ENCODE measurements around the gene MECR. TPM values are rescaled to one million over a fixed set of nuclear protein-coding genes. Genes with fewer than 3 reads are reported as not detected.

MECR gene
- polyA plus RNA-seq (2013, experiment 1 of 2; ENCODE audit: insufficient read length): 22.5 TPM
- 21.9 TPM for polyA plus RNA-seq (2013, experiment 2 of 2; ENCODE audit: insufficient read length)

DNA sequence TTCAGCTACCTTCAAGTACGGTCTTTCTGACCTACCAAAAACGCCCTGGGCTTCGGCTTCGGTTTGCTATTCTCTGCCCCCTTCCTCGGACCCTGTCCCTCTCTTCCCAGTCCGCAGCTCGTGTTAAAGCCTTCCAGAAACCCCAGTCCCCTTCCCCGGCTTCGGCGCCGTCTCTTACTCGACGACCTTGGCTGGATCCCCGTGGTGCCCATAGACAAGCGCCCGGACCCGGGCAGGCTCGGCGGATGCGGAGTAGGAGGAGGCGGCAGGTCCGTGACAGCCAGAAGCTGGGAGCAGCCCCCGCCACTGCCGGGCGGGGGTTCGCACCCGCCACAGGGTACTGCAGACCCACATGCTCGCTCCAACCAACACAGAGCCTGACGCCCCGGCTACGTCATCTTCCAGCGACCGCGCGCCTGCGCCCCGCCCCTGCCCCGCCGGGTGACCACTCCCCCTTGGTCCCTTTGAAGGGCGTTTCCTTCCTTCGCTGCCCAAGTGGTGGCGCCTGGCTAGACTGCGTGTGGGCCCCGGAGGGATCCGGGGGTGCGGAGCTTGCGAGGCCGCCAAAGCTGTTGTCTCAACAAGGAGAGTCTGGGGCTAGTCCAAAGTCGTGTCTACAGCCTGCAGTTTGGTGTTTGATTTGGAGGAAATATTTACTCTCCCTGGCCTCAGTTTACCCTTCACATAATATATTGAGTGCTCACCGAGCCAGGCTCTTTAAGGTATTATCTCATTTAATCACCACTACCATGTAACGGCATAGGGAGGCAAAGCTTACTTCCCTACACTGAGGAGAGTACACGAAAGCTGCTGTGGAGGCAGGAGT is at the start of gene MECR:
Gene MECR, minus strand, starts transcription at position 382 of the 826 bp plus-strand sequence. Its CDS starts 28 bp downstream, at position 354.
- DNase-seq: peak; percentile 90

GRCh38 chr1:29279951-29280391 is 49.2 kb upstream of the MECR start:
- DNase-seq: no peak

GRCh38 chr1:29279406-29279805 is 48.7 kb upstream of the MECR start:
- DNase-seq: no peak

- DNase-seq: no peak
These were observed 47.4 kb upstream of the MECR start for GRCh38 chr1:29278124-29278523.

DNA sequence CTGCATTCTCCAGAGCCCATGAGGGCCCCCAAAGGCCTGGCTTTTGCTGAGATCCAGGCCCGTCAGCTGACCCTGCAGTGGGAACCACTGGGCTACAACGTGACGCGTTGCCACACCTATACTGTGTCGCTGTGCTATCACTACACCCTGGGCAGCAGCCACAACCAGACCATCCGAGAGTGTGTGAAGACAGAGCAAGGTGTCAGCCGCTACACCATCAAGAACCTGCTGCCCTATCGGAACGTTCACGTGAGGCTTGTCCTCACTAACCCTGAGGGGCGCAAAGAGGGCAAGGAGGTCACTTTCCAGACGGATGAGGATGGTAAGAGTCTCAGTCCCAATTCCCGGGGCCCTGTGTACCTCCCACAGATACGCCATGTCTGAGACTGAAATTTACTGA is 44.7 kb upstream of the MECR start:
- no peak for DNase-seq

GRCh38 chr1:29272147-29272907 is 41.6 kb upstream of the MECR start:
- no peak for DNase-seq

DNA sequence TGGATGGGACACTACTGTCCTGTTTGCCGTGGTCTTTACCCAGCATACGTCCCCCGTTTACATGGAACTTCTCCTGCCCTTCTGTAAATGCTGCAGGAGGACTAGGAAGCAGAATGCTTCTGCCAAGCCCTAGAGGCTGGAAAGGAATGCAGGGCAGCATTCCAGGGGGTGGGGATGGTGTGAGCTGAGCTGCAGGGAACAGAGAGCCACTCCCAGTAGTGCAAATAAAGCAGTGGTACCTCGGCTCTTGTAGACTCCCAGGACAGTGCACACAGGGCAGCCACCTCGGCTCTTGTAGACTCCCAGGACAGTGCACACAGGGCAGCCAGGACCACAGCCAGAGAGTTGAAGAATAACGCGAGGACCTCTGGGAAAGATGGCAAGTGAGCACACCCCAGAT is 41.0 kb upstream of the MECR start:
- peak; percentile 86 for DNase-seq

DNA sequence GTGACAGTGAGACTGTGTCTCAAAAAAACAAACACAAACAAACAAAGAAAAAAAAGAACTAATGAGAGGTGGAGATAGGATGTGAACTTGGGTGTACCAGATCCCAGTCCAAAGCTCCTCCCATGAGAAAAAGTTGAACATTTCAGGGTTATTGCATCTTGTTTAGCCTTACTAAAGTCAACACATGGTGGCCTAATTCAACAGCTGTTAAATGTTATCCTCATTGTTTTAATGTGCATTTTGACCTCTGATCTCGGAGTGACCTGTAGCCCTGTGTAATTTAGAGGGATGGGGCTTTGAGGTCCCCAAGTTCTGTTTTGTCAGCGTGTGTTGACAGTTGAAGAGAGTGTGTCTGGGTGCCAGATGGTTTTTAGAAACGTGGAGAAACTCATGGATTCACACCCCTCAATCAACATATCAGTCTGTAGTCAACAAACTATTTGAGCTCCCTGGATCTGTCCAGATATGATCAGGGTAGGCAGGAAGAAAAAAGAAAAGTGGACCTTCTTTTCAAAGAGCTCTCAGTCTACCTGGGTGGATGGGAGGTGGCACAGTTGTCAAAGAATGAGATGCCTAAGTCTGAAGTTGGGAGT is 40.3 kb upstream of the MECR start:
- no peak for DNase-seq

- DNase-seq: no peak
These were observed 38.6 kb upstream of the MECR start for GRCh38 chr1:29269382-29269781.

DNA sequence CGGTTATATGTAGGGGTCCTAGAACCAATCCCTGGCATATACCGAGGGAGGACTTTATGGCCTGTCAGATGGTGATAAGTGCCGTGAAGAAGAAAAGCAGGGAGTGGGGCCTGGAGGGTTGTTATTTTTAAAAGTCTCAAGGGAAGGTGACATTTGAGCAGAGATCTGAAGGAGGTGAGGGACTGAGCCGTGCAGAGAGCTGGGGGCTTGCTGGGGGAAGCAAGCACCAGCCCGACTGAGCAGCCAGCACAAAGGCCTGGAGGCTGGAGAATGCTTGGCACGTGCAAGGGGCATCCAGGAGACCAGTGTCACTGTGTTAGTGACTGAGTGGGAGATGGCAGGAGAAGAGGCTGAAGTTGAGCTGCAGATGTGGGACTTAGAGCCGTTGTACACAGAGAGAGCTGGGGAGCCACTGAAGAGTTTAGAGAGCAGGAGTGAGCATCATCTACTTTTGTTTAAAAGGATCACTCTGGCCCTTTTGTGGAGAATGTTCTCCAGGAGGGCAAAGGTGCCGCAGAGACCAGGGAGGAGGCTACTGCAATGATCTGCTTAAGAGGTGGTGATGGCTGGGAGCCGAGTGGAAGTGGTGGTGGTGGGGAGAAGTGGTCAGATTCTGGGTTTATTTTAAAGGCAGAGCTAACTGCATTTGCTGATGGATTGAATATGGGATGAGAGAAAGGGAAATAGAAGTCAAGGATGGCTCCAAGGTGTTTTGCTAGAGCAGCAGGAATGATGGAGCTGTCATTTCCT is 36.8 kb upstream of the MECR start:
- DNase-seq: no peak

- no peak for DNase-seq
These were observed 36.2 kb upstream of the MECR start for GRCh38 chr1:29266912-29267311.

DNA sequence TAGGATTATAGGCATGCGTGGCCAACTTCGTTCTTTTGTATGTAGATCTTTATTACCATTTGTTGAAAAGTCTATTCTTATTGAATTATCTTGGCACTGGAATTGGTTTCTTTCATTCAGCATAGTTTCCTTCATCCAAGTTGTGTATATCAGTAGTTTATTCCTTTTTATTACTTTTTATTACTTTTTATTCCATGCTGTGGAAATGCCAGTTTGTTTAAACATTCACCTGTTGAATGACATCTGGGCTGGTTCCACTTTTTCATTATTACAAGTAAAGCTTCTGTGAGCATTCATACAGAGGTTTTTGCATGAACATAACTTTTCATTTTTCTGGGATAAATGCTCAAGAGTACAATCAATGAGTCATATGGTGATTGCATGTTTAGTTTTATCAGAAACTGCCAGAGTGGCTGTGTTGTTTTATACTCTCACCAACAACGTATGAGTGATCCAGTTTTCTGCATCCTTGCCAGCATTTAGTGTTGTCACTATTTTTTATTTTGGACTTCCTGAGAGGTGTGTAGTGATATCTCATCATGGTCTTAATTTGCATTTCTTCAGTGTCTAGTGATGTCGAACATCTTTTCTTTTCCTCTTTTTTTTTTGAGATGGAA is 34.1 kb upstream of the MECR start:
- DNase-seq: peak; percentile 75

DNA sequence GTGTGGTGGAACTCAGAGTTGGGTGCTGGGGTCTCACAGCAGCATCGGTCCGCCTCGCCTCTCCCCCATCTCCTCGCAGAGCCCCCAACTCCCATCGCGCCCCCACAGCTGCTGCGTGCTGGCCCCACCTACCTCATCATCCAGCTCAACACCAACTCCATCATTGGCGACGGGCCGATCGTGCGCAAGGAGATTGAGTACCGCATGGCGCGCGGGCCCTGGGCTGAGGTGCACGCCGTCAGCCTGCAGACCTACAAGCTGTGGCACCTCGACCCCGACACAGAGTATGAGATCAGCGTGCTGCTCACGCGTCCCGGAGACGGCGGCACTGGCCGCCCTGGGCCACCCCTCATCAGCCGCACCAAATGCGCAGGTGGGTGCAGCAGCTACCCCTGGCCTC is 29.8 kb upstream of the MECR start:
- no peak for DNase-seq

GRCh38 chr1:29259802-29260441 is 29.2 kb upstream of the MECR start:
- DNase-seq: peak; percentile 50

GRCh38 chr1:29258976-29259801 is 28.5 kb upstream of the MECR start:
- no peak for DNase-seq

DNA sequence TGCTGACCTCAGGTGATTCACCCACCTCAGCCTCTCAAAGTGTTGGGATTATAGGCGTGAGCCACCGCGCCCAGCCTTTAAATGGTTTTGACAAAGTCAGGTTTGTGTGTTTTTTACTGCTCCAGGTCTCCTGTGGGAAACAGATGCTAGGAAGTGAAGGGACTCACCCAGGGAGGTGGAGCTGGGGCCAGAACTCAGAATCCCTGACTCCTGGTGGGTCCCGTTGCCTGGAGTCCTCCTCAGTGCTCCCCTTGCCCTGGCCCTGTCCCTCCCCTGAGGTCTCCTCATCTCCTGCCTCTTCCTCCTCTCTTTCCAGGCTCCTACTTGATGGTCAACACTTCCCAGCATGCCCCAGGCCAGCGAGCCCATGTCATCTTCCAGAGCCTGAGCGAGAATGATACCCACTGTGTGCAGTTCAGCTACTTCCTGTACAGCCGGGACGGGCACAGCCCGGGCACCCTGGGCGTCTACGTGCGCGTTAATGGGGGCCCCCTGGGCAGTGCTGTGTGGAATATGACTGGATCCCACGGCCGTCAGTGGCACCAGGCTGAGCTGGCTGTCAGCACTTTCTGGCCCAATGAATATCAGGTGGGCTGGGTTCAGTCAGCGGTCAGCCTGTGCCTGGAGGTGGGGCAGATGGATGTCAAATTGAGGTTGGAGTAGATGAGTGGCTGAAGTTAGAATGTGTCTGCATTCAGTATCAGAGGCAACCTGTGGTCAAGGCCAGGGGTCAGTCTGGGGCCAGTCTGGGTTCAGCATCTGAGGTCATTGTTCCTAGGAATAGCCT is 27.6 kb upstream of the MECR start:
- no peak for DNase-seq

DNA sequence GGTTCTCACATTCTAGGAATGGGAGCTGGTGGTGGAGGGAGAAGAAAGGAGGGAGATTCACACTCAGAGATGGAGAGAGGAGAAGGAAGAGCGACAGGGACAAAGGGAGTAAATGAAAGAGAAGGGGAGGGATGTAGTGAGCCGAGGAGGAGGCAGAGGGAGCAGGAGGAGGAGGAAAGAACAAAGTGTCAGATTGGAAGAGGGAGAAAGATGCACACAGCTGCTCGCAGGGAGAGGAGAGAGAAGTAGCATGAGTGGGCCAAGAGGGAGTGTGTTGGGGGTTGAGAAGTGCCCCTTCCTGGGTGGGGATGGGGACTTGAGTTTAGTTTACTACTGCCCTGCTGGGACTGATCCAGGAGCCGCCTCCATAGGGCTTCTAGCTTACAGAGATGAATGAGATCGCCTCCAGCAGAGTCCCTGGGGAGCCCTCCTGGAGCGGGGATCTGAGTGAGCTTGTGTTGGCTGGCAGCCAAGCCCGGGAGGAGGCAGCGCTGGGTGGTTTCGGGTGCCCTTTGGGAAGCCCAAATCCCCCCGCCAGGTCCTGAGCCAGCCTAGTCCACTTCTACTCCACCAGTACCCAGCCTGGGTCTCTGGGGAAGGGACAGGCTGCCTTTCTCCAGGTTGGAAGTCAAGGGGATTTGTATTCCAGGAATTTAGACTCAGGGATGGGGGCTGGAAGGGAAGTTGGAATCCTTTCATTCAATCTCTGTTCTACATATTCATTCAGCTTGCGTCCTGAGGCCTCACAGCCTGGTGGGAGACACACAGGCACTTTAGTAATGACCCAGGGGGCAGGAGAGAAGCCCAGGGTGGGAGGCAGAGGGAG is 26.5 kb upstream of the MECR start:
- peak; percentile 73 for DNase-seq

GRCh38 chr1:29256394-29256793 is 25.7 kb upstream of the MECR start:
- DNase-seq: no peak

Data from fibroblast of skin of back (primary cell).